IPS DF 6.9 (cell line): ENCODE measurements around the gene ARL15.

ENCODE experiments used
- DNase-seq: peaks from one replicate; pipeline ENCODE4 v3.0.0-alpha.2; 2013; ENCODE audit warnings: low read depth, low spot score
- H3K27ac ChIP-seq: one replicate; pipeline ENCODE4 v1.5.1; 2013; ENCODE audit warnings: low read length, control low read depth
- H3K27me3 ChIP-seq: 2 replicates; pipeline ENCODE4 v1.6.1; 2013; ENCODE audit warnings: mild to moderate bottlenecking, low read length; ENCODE audit not compliant: control insufficient read depth, insufficient read depth
- H3K36me3 ChIP-seq: 2 replicates; pipeline ENCODE4 v1.6.1; 2013; ENCODE audit warnings: low read length; ENCODE audit not compliant: control insufficient read depth, insufficient read depth
- H3K4me1 ChIP-seq: 2 replicates; pipeline ENCODE4 v1.6.1; 2013; ENCODE audit warnings: low read length; ENCODE audit not compliant: control insufficient read depth, insufficient read depth
- H3K4me3 ChIP-seq: 2 replicates; pipeline ENCODE4 v1.5.1; 2013; ENCODE audit warnings: mild to moderate bottlenecking, low read length
- H3K9me3 ChIP-seq: 2 replicates; pipeline ENCODE4 v1.6.1; 2013; ENCODE audit warnings: low read length, inconsistent platforms; ENCODE audit not compliant: control insufficient read depth, insufficient read depth
- WGBS: extraction: QIAGEN DNeasy Blood & Tissue Kit; methylation state at CpG from one replicate; pipeline ENCODE4 v1.1.7; 2013; ENCODE audit warnings: mixed read lengths, missing lambda C conversion rate; ENCODE audit not compliant: insufficient read length, insufficient coverage; 5-methylcytosine and 5-hydroxymethylcytosine counted together

ARL15 gene

DNA sequence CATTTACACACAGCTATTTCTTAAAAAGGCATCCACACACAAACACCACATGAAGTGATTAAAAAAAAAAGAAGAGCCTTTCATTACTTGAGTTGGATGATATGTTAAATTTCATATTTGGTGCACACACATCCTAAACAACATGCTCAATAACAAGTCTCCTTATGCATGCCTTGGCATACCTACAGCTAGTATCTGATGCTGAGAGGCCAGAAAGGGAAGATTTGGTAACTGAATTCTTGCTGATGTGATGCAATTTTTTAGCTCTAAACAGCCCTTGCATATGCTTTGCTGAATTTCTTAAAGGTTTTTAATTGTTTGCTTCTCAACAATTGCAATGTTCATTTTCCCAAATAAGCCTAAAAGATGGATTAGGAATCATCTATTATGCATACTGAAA, 338.8 kb downstream of the ARL15 start:
- DNase-seq = no peak
- Histone ChIP-seq H3K9me3 (no peaks in the 10 kb centered on the region), H3K27ac (no peak overlapping the region), H3K27me3 (no peaks in the 10 kb centered on the region), H3K4me3 (no peak overlapping the region), H3K4me1 (no peaks in the 10 kb centered on the region), H3K36me3 (no peaks in the 10 kb centered on the region)

DNA sequence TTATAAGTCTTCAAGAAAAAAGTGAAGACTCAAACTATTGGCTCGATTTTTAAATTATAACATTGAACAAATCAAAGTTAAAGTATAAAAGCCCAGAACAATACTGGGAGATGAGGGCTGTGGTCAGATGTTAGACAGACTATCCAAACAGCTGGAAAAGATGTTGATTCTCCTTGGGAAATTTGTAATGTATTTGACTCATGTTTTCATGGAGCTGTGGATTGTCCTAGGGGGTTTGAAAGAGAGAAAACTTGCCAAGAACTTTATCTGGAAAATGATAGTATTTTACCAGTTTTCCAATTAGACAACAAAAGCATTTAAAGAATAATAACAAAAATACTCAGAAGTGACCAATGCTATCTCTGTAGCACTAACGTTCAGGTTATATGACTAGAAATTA, 339.2 kb downstream of the ARL15 start:
- Histone ChIP-seq H3K27me3 (no peaks in the 10 kb centered on the region), H3K36me3 (no peaks in the 10 kb centered on the region)

DNA sequence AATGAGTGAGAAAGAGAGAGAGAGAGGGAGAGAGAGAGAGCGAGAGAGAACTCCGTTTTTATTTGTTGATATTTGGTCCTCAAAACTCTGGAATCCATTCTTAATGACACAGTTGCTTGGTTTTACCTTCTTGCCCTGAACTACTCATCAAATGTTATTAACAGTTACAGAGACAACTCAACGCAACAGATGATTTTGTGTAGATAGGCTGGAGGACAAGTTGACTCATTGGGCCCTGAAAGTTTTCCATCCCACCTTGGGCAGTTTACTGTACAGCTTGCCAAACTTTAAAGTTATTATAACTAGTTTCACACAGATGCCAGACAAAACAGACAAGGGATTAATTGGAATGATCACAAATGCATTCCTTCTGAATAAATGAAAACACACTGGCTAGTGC, 339.9 kb downstream of the ARL15 start:
- no peak overlapping the region for H3K4me3 ChIP-seq
- WGBS = no CpG with 5 or more reads among the region's 3 CpGs
- no peak overlapping the region for H3K27ac ChIP-seq
- H3K36me3 ChIP-seq = no peaks in the 10 kb centered on the region
- no peaks in the 10 kb centered on the region; the same call in 1 of the 2 replicates for H3K9me3 ChIP-seq
- no peaks in the 10 kb centered on the region for H3K27me3 ChIP-seq
- H3K4me1 ChIP-seq = no peaks in the 10 kb centered on the region
- no peak for DNase-seq

More for the DNA sequence above, 339.2 kb downstream of the ARL15 start:
- 100% methylated on average over 1 of the region's 2 CpGs for WGBS
- H3K27ac ChIP-seq = no peak overlapping the region
- H3K4me1 ChIP-seq = no peaks in the 10 kb centered on the region
- DNase-seq = no peak
- no peak overlapping the region for H3K4me3 ChIP-seq
- no peaks in the 10 kb centered on the region; the same call in 1 of the 2 replicates for H3K9me3 ChIP-seq

DNA sequence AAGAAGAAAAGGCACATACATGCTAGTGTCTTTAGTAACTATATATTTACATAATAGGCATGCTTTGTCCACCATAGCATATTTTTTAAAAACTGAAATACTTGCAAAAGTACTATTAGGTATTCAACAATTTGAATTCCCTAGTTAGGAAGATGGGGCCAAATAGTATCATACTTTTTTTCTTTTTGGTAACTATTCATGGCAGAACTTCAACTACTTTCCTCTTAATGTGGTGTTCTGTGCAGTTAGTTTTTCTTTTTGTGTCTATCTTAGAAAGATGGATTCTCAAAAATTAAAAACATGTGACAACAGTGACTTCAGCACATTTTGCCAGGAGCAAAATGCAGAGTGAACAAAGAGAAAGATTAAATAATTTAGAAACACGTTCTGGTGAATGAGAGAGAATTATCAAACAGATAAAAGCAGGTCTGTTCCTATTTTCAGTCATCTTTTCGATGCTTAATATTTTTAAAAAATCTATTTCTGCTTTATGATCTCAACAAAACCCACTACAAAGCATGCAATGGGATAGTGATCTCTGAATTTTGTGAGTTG, 341.1 kb downstream of the ARL15 start:
- DNase-seq = no peak
- Histone ChIP-seq H3K9me3 (no peaks in the 10 kb centered on the region; the same call in 1 of the 2 replicates), H3K4me3 (no peak overlapping the region), H3K36me3 (no peaks in the 10 kb centered on the region), H3K4me1 (no peaks in the 10 kb centered on the region), H3K27ac (no peak overlapping the region), H3K27me3 (no peaks in the 10 kb centered on the region)
- no CpG with 5 or more reads among the region's 2 CpGs for WGBS

DNA sequence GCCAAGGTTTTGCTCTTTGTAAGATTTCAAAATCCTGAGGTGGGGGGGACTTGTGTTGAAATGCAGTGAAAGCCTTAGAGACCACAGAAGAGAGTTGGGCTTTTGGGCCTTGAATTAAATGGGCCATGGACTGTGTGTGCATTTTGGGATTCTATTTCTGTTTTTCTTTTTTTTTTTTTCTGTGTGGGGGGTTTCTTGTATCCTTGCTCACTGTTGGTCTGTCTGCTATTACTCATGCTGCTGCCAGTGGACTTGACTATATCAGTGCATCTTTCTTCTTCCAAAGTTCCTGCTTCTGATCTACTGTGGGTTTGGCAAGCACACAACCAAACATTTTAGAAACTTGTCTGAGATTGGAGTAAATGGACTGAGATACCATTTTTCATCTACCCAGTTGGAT, 344.9 kb downstream of the ARL15 start:
- DNase-seq = no peak
- H3K9me3 ChIP-seq = no peaks in the 10 kb centered on the region; the same call in 1 of the 2 replicates
- no peaks in the 10 kb centered on the region for H3K36me3 ChIP-seq
- H3K27ac ChIP-seq = no peak overlapping the region
- no peaks in the 10 kb centered on the region for H3K27me3 ChIP-seq
- no peaks in the 10 kb centered on the region for H3K4me1 ChIP-seq
- H3K4me3 ChIP-seq = no peak overlapping the region

DNA sequence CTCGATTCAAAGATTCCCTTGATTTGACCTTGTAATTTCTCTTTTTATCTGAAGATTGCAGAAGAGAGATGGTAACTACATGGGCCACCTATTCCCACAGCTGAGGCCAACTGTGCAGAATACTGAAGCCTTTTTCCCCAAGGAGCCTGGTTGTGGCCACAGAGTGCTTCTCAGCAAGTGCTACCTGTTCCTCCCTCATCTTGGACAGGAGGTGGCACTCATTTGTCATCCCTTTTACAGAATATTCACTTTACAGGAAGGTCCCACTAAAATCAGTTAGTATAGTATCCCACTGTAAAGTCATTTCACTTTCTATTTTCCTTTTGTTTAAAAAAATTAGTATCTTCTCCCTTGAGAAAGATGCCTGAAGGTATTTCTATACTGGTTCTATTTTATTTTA, 346.4 kb downstream of the ARL15 start:
- WGBS = no CpG with 5 or more reads among the region's 1 CpG
- Histone ChIP-seq H3K4me1 (no peaks in the 10 kb centered on the region), H3K27me3 (no peaks in the 10 kb centered on the region), H3K27ac (no peak overlapping the region), H3K36me3 (no peaks in the 10 kb centered on the region), H3K4me3 (no peak overlapping the region), H3K9me3 (no peaks in the 10 kb centered on the region; the same call in 1 of the 2 replicates)
- DNase-seq = no peak

DNA sequence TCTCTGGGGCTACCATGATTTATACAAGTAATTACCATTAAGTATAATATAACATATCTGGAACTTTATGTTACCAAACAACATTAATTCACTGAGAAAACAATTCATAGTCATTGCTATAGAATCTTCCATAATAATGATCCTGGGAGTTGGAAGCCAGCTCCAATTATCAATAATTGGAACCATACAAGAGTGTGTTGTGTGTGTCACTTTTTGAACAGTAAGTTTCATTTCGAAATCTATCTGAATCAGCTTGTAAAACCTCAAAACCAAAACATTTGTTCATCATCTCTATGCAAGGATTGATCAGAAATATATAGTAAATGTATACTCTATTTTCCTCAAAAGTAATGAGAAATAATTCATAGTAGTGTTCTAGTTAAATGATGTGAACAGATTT, 348.1 kb downstream of the ARL15 start:
- WGBS = no CpG with 5 or more reads among the region's 1 CpG
- H3K4me1 ChIP-seq = no peaks in the 10 kb centered on the region
- DNase-seq = no peak

DNA sequence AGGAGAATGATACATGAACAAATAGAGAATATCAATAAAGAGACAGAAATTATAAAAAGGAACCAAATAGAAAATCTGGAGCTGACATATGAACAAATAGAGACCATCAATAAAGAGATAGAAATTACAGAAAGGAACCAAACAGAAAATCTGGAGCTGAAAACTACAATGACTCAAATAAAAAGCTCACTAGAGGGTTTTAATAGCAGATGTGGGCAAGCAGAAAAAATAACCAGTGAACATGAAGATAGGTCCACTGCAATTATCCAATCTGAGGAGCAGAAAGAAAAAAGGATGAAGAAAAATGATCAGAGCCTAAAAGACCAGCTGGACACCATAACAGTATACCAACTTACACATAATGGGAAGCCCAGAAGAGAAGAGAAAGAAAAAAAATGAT, 353.7 kb downstream of the ARL15 start:
- no peaks in the 10 kb centered on the region for H3K4me1 ChIP-seq
- DNase-seq = no peak
- no peaks in the 10 kb centered on the region for H3K27me3 ChIP-seq
- no peak overlapping the region for H3K4me3 ChIP-seq
- no peaks in the 10 kb centered on the region for H3K36me3 ChIP-seq
- no peak overlapping the region for H3K27ac ChIP-seq
- no peaks in the 10 kb centered on the region for H3K9me3 ChIP-seq

More for the DNA sequence above, 348.1 kb downstream of the ARL15 start:
- Histone ChIP-seq H3K36me3 (no peaks in the 10 kb centered on the region), H3K9me3 (no peaks in the 10 kb centered on the region; the same call in 1 of the 2 replicates), H3K27me3 (no peaks in the 10 kb centered on the region), H3K4me3 (no peak overlapping the region), H3K27ac (no peak overlapping the region)

DNA sequence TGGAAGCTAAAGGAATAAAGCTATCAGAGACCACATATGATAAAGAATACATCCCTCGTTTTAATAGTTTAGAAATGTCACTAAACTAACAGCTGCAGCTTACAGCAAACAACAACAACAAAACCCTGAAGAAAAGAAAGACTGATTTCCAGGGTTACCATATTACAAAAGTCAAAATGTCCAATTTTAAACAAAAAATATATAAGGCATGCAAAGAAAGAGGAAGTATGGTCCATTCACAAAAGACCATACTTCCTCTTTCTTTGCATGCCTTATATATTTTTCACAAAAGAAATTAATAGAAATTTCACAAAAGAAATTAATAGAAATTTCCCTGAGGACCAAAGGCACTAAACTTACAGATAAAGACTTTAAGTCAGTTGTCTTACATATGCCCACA, 354.2 kb downstream of the ARL15 start:
- DNase-seq = no peak
- H3K9me3 ChIP-seq = no peaks in the 10 kb centered on the region
- no CpG with 5 or more reads among the region's 1 CpG for WGBS
- no peak overlapping the region for H3K4me3 ChIP-seq
- no peaks in the 10 kb centered on the region for H3K4me1 ChIP-seq
- H3K27ac ChIP-seq = no peak overlapping the region
- no peaks in the 10 kb centered on the region for H3K36me3 ChIP-seq
- H3K27me3 ChIP-seq = no peaks in the 10 kb centered on the region

DNA sequence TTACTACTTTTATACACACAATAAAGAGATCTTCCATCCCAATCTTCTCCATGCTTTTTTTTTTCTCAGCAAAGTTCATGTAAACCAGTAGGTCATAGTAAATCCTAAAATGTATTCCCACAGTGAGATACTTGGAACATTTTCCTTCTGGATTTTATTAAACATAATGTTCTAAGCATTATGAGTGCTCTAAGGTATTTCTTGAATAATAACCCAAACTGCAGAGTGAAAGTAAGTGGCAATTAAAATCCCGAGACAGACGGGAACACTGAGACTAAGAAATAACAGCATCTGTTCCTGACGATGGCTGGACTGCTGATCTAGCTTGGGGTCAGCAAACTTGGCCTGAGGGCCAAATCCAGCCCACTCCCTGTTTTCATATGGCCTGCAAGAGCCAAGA, 359.8 kb downstream of the ARL15 start:
- Histone ChIP-seq H3K4me3 (no peak overlapping the region), H3K36me3 (no peaks in the 10 kb centered on the region), H3K27ac (no peak overlapping the region), H3K27me3 (no peaks in the 10 kb centered on the region), H3K4me1 (no peaks in the 10 kb centered on the region), H3K9me3 (no peaks in the 10 kb centered on the region)
- no CpG with 5 or more reads among the region's 3 CpGs for WGBS
- no peak for DNase-seq

DNA sequence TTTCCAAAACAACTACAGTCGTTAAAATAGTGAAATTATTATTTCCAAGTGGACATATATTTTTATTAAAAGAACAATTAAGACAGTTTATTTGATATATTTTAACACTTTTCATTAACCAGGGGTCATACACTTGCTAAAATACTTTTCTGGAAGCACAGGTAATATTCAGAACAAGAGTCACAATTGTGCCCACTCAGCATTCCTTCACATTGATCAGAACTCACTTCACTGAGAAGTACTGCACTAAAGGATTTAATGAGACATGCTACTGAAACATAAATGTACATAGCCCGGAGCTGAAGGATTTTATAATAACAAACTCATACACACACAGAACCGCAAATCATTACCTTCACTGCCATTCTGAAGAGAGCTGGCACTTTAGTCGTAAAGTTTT, 361.8 kb downstream of the ARL15 start:
- Histone ChIP-seq H3K27ac (no peak overlapping the region), H3K4me3 (no peak overlapping the region), H3K27me3 (no peaks in the 10 kb centered on the region), H3K4me1 (no peaks in the 10 kb centered on the region), H3K9me3 (no peaks in the 10 kb centered on the region), H3K36me3 (no peaks in the 10 kb centered on the region)
- no CpG with 5 or more reads among the region's 4 CpGs for WGBS
- no peak for DNase-seq
